Peyer's patch (tissue), 4 donors: ENCODE results near the gene VEGFA. TPM values are rescaled to one million over a fixed set of nuclear protein-coding genes. Genes with fewer than 3 reads are reported as not detected.

Experiments used
- DNase-seq, 3 donors: peaks; one replicate each; pipeline ENCODE4 v3.0.0-alpha.2; 2017 to 2019
- H3K27ac ChIP-seq, 4 donors: fragments of 200-600 bp; sonication (generic); one replicate each; pipeline ENCODE4 v1.5.1; 2016 to 2019
- H3K27me3 ChIP-seq, 2 donors: fragments of 200-600 bp; sonication (generic); one replicate each; pipeline ENCODE4 v1.5.1; 2019
- H3K36me3 ChIP-seq, 3 donors: fragments of 200-600 bp; sonication (generic); one replicate each; pipeline ENCODE4 v1.5.1; 2016 to 2019
- H3K4me1 ChIP-seq, 4 donors: fragments of 200-600 bp; sonication (generic); one replicate each; pipeline ENCODE4 v1.5.1; 2016 to 2019
- H3K4me3 ChIP-seq, 4 donors: fragments of 200-600 bp; sonication (generic); 1 replicate in 3 of 4; 2 replicates in 1 of 4; pipeline ENCODE4 v1.5.1; 2016 to 2019; ENCODE audit warnings: mild to moderate bottlenecking in 1 of 4
- H3K9me3 ChIP-seq, 4 donors: fragments of 200-600 bp; sonication (generic); one replicate each; pipeline ENCODE4 v1.5.1; 2016 to 2019; ENCODE audit warnings: mild to moderate bottlenecking in 1 of 4
- POLR2A ChIP-seq, 2 donors: fragments of 450-650 bp; IDR thresholded peaks; one replicate each; pipeline ENCODE4 v1.5.1; 2017; ENCODE audit warnings: antibody characterized with exemption in 2 of 2, mild to moderate bottlenecking in 2 of 2, moderate library complexity in 2 of 2
- total RNA-seq, 4 donors: library from RNA; depleted of rRNA; stranded (reverse); fragments of >200 nt; gene quantifications; one replicate each; pipeline ENCODE4 v1.1.0, GENCODE V29; 2016
- TF ChIP-seq, protein P1 (sequence below), 6 experiments: fragments of 450-650 bp in 4 of 6; fragments of 200-600 bp in 2 of 6; sonication (generic) in 1 of 6; IDR thresholded peaks; one replicate each; pipeline ENCODE4 v1.5.1; 2017 to 2019; ENCODE audit warnings: antibody characterized with exemption in 6 of 6, mild to moderate bottlenecking in 3 of 6, moderate library complexity in 1 of 6

VEGFA gene
- total RNA-seq, 4 donors from 2014 or later, result 202 to 663 (median 418) TPM

DNA sequence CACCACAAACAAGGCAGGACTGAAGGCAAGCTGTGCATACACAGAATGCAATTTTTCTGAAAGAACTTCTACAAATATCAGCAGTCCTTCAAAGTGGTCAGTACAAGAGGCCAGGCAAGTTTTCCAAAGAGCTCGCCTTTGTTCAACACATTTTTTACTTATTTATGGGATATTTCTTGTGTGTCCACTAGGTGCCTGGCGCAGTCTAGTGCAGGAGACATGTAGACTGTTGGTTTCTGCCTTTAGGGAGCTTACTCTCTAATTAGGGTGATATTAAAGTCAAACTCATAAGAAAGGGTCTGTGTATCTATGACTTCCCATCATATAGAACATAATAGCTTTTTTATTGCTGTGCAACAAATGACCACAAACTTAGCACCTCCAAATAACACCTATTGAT lies 21.2 kb upstream of the VEGFA start:
- Histone ChIP-seq H3K4me3 (no peak overlapping the region), H3K9me3 (no peaks in the 10 kb centered on the region), H3K36me3 (no peaks in the 10 kb centered on the region), H3K4me1 (no peaks in the 10 kb centered on the region), H3K27ac (no peak overlapping the region), H3K27me3 (no peaks in the 10 kb centered on the region)
- peak in 1 of 3 donors; percentile 17 for DNase-seq
- TF ChIP-seq, protein P1, sequence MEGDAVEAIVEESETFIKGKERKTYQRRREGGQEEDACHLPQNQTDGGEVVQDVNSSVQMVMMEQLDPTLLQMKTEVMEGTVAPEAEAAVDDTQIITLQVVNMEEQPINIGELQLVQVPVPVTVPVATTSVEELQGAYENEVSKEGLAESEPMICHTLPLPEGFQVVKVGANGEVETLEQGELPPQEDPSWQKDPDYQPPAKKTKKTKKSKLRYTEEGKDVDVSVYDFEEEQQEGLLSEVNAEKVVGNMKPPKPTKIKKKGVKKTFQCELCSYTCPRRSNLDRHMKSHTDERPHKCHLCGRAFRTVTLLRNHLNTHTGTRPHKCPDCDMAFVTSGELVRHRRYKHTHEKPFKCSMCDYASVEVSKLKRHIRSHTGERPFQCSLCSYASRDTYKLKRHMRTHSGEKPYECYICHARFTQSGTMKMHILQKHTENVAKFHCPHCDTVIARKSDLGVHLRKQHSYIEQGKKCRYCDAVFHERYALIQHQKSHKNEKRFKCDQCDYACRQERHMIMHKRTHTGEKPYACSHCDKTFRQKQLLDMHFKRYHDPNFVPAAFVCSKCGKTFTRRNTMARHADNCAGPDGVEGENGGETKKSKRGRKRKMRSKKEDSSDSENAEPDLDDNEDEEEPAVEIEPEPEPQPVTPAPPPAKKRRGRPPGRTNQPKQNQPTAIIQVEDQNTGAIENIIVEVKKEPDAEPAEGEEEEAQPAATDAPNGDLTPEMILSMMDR (IDR thresholded peaks at IDR 0.05), result no peak
- no peak for TF ChIP-seq POLR2A (IDR thresholded peaks at IDR 0.05)

DNA sequence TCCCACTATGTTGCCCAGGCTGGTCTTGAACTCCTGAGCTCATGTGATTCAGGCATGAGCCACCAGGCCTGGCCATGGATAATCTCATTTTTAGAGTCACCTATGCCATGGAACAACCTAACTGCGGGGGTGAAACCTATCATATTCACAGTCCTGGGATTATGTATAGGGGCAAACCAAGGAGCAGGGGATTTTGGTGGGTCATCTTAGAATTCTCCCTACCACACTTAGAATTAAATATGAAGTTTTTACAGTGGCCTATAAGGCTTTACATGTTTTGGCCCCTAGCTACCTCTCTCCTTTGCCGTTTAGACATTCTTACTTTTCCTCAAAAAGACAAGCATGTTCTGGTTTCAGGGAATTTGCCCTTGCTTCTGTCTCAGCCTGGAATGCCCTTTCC lies 20.6 kb upstream of the VEGFA start:
- DNase-seq, result peak in 1 of 3 donors; percentile 26
- Histone ChIP-seq H3K27me3 (no peaks in the 10 kb centered on the region), H3K4me3 (no peak overlapping the region), H3K4me1 (no peaks in the 10 kb centered on the region), H3K36me3 (no peaks in the 10 kb centered on the region), H3K27ac (no peak overlapping the region), H3K9me3 (no peaks in the 10 kb centered on the region)
- no peak for TF ChIP-seq POLR2A (IDR thresholded peaks at IDR 0.05)
- TF ChIP-seq, protein P1 (IDR thresholded peaks at IDR 0.05), result no peak

DNA sequence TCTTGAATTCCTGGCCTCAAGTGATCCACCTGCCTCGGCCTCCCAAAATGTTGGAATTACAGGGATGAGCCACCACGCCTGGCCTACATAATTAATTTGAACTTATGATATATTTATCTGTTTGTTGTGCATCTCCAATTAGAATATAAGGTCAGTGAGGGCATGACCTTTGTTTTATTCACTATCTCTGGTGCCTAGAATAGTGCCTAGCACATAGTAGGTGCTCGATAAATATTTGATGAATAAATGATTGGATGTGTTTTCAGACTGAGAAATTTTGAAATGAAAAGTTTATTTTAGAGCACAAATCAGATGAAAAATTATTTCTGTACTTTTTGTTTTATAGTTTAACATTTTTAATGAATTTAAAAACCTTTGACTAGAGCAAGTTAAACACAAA lies 19.4 kb upstream of the VEGFA start:
- no peaks in the 10 kb centered on the region for H3K4me1 ChIP-seq
- no peaks in the 10 kb centered on the region for H3K9me3 ChIP-seq
- H3K36me3 ChIP-seq, result no peaks in the 10 kb centered on the region
- H3K4me3 ChIP-seq, result no peak overlapping the region
- no peak overlapping the region for H3K27ac ChIP-seq
- no peaks in the 10 kb centered on the region for H3K27me3 ChIP-seq
- DNase-seq, result peak in 1 of 3 donors; percentile 13
- TF ChIP-seq, protein P1 (IDR thresholded peaks at IDR 0.05), result no peak
- no peak for TF ChIP-seq POLR2A (IDR thresholded peaks at IDR 0.05)

DNA sequence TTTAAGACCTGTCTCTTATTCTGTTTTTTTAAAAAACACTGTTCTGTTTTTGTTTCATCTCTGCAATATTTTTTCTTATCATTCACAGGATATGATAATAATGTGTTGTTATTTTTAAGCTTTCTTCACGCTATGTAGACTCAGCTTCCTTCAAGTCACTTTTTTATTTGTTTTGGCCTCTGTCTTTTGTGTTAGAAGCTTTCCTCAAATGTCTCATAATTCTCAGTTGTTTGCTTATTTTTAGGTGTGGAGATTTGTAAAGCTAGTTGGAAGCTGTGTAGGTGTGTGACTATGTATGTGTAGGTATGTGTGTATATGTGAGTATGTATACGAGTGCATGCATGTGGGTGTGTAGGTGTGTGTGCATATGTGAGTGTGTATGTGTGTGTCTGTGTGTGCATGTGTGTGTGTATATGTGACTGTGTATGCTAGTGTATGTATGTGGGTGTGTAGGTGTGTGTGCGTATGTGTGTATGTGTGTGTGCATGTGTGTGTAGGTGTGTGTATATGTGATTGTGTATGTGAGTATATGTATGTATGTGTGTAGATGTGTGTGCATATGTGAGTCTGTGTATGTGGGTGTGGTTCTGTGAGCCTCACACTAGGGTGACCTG lies 16.3 kb upstream of the VEGFA start:
- Histone ChIP-seq H3K4me1 (no peaks in the 10 kb centered on the region), H3K36me3 (no peaks in the 10 kb centered on the region), H3K9me3 (no peaks in the 10 kb centered on the region), H3K27ac (no peak overlapping the region), H3K4me3 (no peak overlapping the region), H3K27me3 (no peaks in the 10 kb centered on the region)
- TF ChIP-seq, protein P1 (IDR thresholded peaks at IDR 0.05), result no peak
- TF ChIP-seq POLR2A (IDR thresholded peaks at IDR 0.05), result no peak
- DNase-seq, result peak in 1 of 3 donors; percentile 5

DNA sequence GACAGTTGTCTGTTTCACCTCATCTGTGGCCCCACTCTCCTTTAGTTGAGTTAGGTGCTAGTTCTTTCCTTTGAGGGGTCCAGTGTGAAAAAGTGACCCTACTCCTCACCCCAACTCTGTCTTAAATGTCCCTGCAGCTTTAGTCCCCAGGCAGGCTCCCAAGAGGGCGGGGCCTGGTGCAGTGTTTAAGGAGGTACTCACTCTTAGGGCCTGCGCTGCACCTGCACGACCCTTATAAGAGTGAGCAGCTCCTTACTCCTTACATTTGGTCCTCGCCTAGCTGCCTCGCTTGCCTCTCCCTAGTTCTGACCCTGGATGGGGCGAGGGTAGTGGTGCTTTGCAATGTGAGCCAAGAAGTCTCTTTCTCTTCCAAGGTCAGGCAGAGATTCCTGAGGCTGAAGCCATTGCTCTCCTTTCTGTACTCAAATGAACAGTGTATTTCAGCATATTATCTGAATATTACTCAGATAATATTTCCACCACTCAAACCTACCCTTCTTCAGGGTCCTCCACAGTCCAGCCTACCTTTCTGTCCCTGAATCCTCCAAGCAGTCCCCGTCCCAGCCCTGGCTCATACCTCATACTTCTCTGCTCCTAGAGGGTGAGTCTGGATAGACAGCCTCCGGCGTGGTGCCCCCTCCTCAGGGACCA lies 11.9 kb upstream of the VEGFA start:
- no peaks in the 10 kb centered on the region for H3K9me3 ChIP-seq
- H3K4me1 ChIP-seq, result no peaks in the 10 kb centered on the region
- TF ChIP-seq, protein P1 (IDR thresholded peaks at IDR 0.05), result no peak
- no peak for TF ChIP-seq POLR2A (IDR thresholded peaks at IDR 0.05)
- peak in 1 of 3 donors; percentile 37 for DNase-seq
- no peak overlapping the region for H3K4me3 ChIP-seq
- H3K36me3 ChIP-seq, result no peaks in the 10 kb centered on the region
- no peaks in the 10 kb centered on the region for H3K27me3 ChIP-seq
- no peak overlapping the region for H3K27ac ChIP-seq
